Suprapubic skin (tissue), 4 donors: ENCODE results near the gene CDH4. TPM values are rescaled to one million over a fixed set of nuclear protein-coding genes. Genes with fewer than 3 reads are reported as not detected.

ENCODE experiments used
- DNase-seq, 2 donors: peaks; one replicate each; pipeline ENCODE4 v3.0.0-alpha.2; 2019; ENCODE audit warnings: low spot score in 2 of 2
- H3K27ac ChIP-seq: fragments of 200-600 bp; sonication (generic); one replicate; pipeline ENCODE4 v1.5.1; 2019
- H3K27me3 ChIP-seq: fragments of 200-600 bp; sonication (generic); one replicate; pipeline ENCODE4 v1.5.1; 2019
- H3K36me3 ChIP-seq: fragments of 200-600 bp; sonication (generic); one replicate; pipeline ENCODE4 v1.5.1; 2019
- H3K4me1 ChIP-seq: fragments of 200-600 bp; sonication (generic); one replicate; pipeline ENCODE4 v1.5.1; 2019
- H3K4me3 ChIP-seq: fragments of 200-600 bp; sonication (generic); one replicate; pipeline ENCODE4 v1.5.1; 2019; ENCODE audit warnings: mild to moderate bottlenecking
- H3K9me3 ChIP-seq: fragments of 200-600 bp; sonication (generic); one replicate; pipeline ENCODE4 v1.5.1; 2019
- CTCF ChIP-seq, 2 donors: fragments of 200-600 bp in 1 of 2; fragments of 450-650 bp in 1 of 2; sonication (generic) in 1 of 2; IDR thresholded peaks; one replicate each; pipeline ENCODE4 v1.5.1; 2016 to 2019; ENCODE audit warnings: antibody characterized with exemption in 2 of 2, mild to moderate bottlenecking in 1 of 2, moderate library complexity in 1 of 2
- EP300 ChIP-seq: sonication (generic); formaldehyde crosslinking; IDR thresholded peaks from one replicate; pipeline ENCODE4 v1.6.1; 2017; ENCODE audit warnings: antibody characterized with exemption
- POLR2A ChIP-seq, 2 donors: fragments of 450-650 bp; IDR thresholded peaks; one replicate each; pipeline ENCODE4 v1.6.1; 2017; ENCODE audit warnings: antibody characterized with exemption in 2 of 2, mild to moderate bottlenecking in 2 of 2, moderate library complexity in 2 of 2
- POLR2AphosphoS5 ChIP-seq, 3 donors: sonication (generic); formaldehyde crosslinking; IDR thresholded peaks; one replicate each; pipeline ENCODE4 v1.6.1; 2017; ENCODE audit warnings: antibody characterized with exemption in 3 of 3
- WGBS: methylation state at CpG from one replicate; pipeline ENCODE4 v1.1.5; 2018; 5-methylcytosine and 5-hydroxymethylcytosine counted together
- total RNA-seq, 4 donors: library from RNA; depleted of rRNA; stranded (reverse); fragments of >200 nt; gene quantifications; one replicate each; pipeline ENCODE4 v1.1.0, GENCODE V29; 2016

The CDH4 gene
- total RNA-seq, 4 donors from 2014 or later = 0.91 to 5.9 (median 2.6) TPM

GRCh38 chr20:61790116-61790827, 538.2 kb downstream of the CDH4 start:
- H3K4me3 ChIP-seq = no peak overlapping the region
- WGBS = 88% methylated on average over 2 of the region's 2 CpGs
- H3K36me3 ChIP-seq = no peaks in the 10 kb centered on the region
- no peak overlapping the region for H3K27ac ChIP-seq
- H3K9me3 ChIP-seq = no peaks in the 10 kb centered on the region
- H3K27me3 ChIP-seq = peaks cover 10% of the 10 kb centered on the region
- peaks cover 18% of the 10 kb centered on the region for H3K4me1 ChIP-seq
- TF ChIP-seq POLR2A (IDR thresholded peaks at IDR 0.05) (no peak), EP300 (no peak), CTCF (IDR thresholded peaks at IDR 0.05) (no peak), POLR2AphosphoS5 (IDR thresholded peaks at IDR 0.05) (no peak)
- DNase-seq = no peak

DNA sequence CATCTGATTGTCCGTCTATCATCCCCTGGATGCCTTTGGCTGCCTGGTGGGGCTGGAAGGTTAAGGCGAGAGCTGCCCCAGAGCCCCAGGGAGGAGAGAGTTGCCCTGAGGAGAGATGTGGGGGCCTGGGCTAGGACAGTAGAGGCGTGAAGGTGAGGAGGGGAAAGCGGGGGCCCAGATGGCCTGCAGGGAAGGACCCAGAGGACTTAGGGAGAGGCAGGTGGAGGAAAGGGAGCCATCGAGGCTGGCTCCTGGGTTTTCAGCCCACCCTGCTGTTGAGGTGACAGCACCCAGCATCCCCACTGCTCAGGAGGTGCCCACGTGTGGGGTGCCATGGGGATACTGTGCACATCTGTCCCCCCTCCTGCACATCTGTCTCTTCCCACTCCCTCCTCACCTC, 539.9 kb downstream of the CDH4 start:
- Histone ChIP-seq H3K9me3 (no peaks in the 10 kb centered on the region), H3K36me3 (no peaks in the 10 kb centered on the region), H3K4me3 (no peak overlapping the region), H3K27me3 (peaks cover 10% of the 10 kb centered on the region), H3K27ac (no peak overlapping the region), H3K4me1 (peaks cover 18% of the 10 kb centered on the region)
- no peak for DNase-seq
- WGBS = 75% methylated on average over 6 of the region's 6 CpGs
- TF ChIP-seq CTCF (IDR thresholded peaks at IDR 0.05) = no peak
- TF ChIP-seq POLR2AphosphoS5 (IDR thresholded peaks at IDR 0.05) = no peak
- TF ChIP-seq POLR2A (IDR thresholded peaks at IDR 0.05) = no peak
- TF ChIP-seq EP300 = no peak

DNA sequence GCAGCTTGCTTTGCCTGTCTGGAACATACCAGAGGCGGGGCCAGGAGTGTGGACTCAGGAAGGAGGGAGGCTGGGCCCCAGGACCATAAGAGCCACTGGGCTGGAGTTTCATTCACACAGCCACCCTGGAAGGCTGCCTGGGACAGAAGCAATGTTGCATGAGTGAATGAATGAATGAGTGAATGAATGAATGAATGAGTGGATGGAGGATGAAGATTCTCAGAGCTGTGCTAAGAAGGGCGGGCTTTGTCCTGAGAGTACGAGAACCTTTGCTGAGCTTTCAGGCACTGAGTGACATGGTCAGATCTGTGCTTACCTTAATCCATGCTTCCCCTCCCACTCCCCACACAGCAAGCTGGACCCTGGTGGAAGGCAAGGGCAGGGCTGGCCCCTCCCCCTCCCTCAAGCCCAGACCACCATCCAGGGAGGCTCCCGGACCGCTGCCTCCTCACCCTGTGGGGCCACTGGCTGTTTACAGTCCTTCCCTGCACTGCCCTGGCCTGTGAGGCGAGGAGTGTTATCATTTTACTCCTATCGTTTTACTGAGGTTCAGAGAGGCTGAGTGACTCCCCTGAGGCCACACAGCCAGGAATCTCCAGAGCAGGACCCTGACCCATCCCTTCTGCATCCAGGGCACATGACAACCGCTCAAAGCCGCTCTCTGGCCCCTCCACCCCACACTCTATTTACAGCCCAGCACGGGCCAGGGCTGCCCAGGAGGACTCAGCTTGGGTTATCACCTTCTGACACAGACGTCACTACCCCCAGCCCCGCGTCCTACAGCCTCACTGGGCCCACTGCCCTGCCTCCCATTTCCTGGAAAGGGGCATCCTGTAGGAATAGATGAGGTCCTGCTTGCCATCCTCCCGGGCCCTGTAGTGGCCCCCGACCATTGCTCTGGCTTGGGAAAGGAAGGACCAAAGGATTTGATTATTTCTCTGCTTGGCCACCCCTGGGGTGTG, 543.9 kb downstream of the CDH4 start:
- H3K27me3 ChIP-seq = peaks cover 42% of the 10 kb centered on the region
- TF ChIP-seq CTCF (IDR thresholded peaks at IDR 0.05) (no peak), POLR2AphosphoS5 (IDR thresholded peaks at IDR 0.05) (no peak)
- no peaks in the 10 kb centered on the region for H3K36me3 ChIP-seq
- 81% methylated on average over 14 of the region's 15 CpGs for WGBS
- DNase-seq = no peak
- H3K9me3 ChIP-seq = no peaks in the 10 kb centered on the region
- H3K4me1 ChIP-seq = no peaks in the 10 kb centered on the region
- no peak overlapping the region for H3K4me3 ChIP-seq
- no peak overlapping the region for H3K27ac ChIP-seq

DNA sequence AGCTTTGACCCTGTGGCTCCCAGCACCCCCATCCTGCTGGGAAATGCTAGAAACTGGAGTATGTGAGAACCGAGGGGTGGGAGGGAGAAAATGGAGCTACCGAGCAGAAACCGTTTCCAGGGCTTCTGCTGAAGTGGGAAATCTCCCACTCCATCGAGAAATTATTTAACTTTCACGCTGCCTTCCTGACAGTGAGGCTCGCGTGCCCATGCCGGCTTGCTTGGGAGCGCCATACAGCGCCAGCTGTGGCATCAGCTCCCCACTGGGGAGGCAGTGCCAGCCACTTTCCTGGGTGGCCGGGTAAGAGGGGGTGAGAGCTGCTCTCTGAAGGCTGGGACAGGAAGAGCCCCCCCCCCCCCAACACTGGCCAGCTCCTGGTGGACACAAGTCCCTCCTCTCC, 544.7 kb downstream of the CDH4 start:
- peaks cover 47% of the 10 kb centered on the region for H3K27me3 ChIP-seq
- no peaks in the 10 kb centered on the region for H3K4me1 ChIP-seq
- H3K9me3 ChIP-seq = no peaks in the 10 kb centered on the region
- no peak for DNase-seq
- no peak overlapping the region for H3K4me3 ChIP-seq
- 71% methylated on average over 7 of the region's 11 CpGs for WGBS
- no peak for TF ChIP-seq POLR2A (IDR thresholded peaks at IDR 0.05)
- no peak for TF ChIP-seq CTCF (IDR thresholded peaks at IDR 0.05)
- no peak for TF ChIP-seq EP300
- TF ChIP-seq POLR2AphosphoS5 (IDR thresholded peaks at IDR 0.05) = no peak
- H3K36me3 ChIP-seq = no peaks in the 10 kb centered on the region
- H3K27ac ChIP-seq = no peak overlapping the region

- H3K4me3 ChIP-seq = no peak overlapping the region
- H3K36me3 ChIP-seq = no peaks in the 10 kb centered on the region
- no peak overlapping the region for H3K27ac ChIP-seq
- DNase-seq = no peak
- no peaks in the 10 kb centered on the region for H3K4me1 ChIP-seq
- peaks cover 46% of the 10 kb centered on the region for H3K27me3 ChIP-seq
- no peaks in the 10 kb centered on the region for H3K9me3 ChIP-seq
- 76% methylated on average over 6 of the region's 7 CpGs for WGBS
- TF ChIP-seq POLR2A (IDR thresholded peaks at IDR 0.05) (no peak), POLR2AphosphoS5 (IDR thresholded peaks at IDR 0.05) (no peak)
These were observed 545.1 kb downstream of the CDH4 start for GRCh38 chr20:61797200-61797599.
